HG03103 (cell line): ENCODE results near the gene TBX6.
"Not testable (repeated sequence)": the region's sequence is repeated elsewhere in the genome, so short reads cannot be mapped to it uniquely, and the experiment has no call there.

ENCODE experiments used
- ATAC-seq: cut with Tn5 transposase; IDR thresholded peaks from one replicate; pipeline ENCODE4 v1.9.1; 2021; ENCODE audit warnings: low read depth; ENCODE audit not compliant: unreplicated experiment

The TBX6 gene

GRCh38 chr16:30091474-30092372 is at the start of gene TBX6:
Gene TBX6 (minus strand): TSS chr16:30091924. CDS start chr16:30091193, 731 bp downstream.
- ATAC-seq = peak; percentile 59

GRCh38 chr16:30139583-30140481 is 48.1 kb upstream of the TBX6 start:
- no peak for ATAC-seq

- ATAC-seq = no peak
These were observed 46.2 kb upstream of the TBX6 start for GRCh38 chr16:30137897-30138296.

- ATAC-seq = no peak
These were observed 45.4 kb upstream of the TBX6 start for GRCh38 chr16:30136971-30137605.

- ATAC-seq = no peak
These were observed 40.9 kb upstream of the TBX6 start for GRCh38 chr16:30132591-30132990.

GRCh38 chr16:30131869-30132475 is 40.2 kb upstream of the TBX6 start:
- no peak for ATAC-seq

- ATAC-seq = no peak
These were observed 36.3 kb upstream of the TBX6 start for GRCh38 chr16:30127993-30128392.

GRCh38 chr16:30125690-30126089 is 34.0 kb upstream of the TBX6 start:
- ATAC-seq = not testable (repeated sequence)

- ATAC-seq = no peak
These were observed 33.3 kb upstream of the TBX6 start for GRCh38 chr16:30124985-30125379.

- no peak for ATAC-seq
These were observed 31.0 kb upstream of the TBX6 start for GRCh38 chr16:30122604-30123160.

- no peak for ATAC-seq
These were observed 30.2 kb upstream of the TBX6 start for GRCh38 chr16:30121741-30122571.

- ATAC-seq = no peak
These were observed 28.8 kb upstream of the TBX6 start for GRCh38 chr16:30120340-30121105.

GRCh38 chr16:30119428-30119827 is 27.7 kb upstream of the TBX6 start:
- ATAC-seq = no peak

- ATAC-seq = no peak
These were observed 26.0 kb upstream of the TBX6 start for GRCh38 chr16:30117768-30118167.

GRCh38 chr16:30116291-30117207 is 24.8 kb upstream of the TBX6 start:
- no peak for ATAC-seq

GRCh38 chr16:30115238-30115637 is 23.5 kb upstream of the TBX6 start:
- no peak for ATAC-seq

GRCh38 chr16:30114833-30115232 is 23.1 kb upstream of the TBX6 start:
- ATAC-seq = not testable (repeated sequence)

- no peak for ATAC-seq
These were observed 22.7 kb upstream of the TBX6 start for GRCh38 chr16:30114411-30114810.
